HG02981 (cell line): Measurements from ENCODE around the gene PNLIPRP1.

Source experiments
- ATAC-seq: cut with Tn5 transposase; IDR thresholded peaks from one replicate; pipeline ENCODE4 v1.9.1; 2021; ENCODE audit warnings: mild to moderate bottlenecking, moderate library complexity; ENCODE audit not compliant: unreplicated experiment

PNLIPRP1 gene

GRCh38 chr10:116590590-116591444, at the start of gene PNLIPRP1:
PNLIPRP1 (plus strand) TSS chr10:116590959; CDS start chr10:116591130, 171 bp downstream.
- ATAC-seq = no peak

GRCh38 chr10:116542007-116542677, 48.6 kb upstream of the PNLIPRP1 start:
- ATAC-seq = no peak

- no peak for ATAC-seq
These were observed 45.6 kb upstream of the PNLIPRP1 start for GRCh38 chr10:116545122-116545521.

- no peak for ATAC-seq
These were observed 45.0 kb upstream of the PNLIPRP1 start, which contains the start of gene PNLIP for GRCh38 chr10:116545756-116546155. PNLIP (plus strand) TSS chr10:116545931; CDS start chr10:116546093, 162 bp downstream.

GRCh38 chr10:116548301-116548700, 42.5 kb upstream of the PNLIPRP1 start:
- no peak for ATAC-seq

- ATAC-seq = no peak
These were observed 37.3 kb upstream of the PNLIPRP1 start for GRCh38 chr10:116553378-116553980.

GRCh38 chr10:116554628-116555027, 36.1 kb upstream of the PNLIPRP1 start:
- ATAC-seq = no peak

- no peak for ATAC-seq
These were observed 34.9 kb upstream of the PNLIPRP1 start for GRCh38 chr10:116555880-116556279.

GRCh38 chr10:116557305-116557880, 33.4 kb upstream of the PNLIPRP1 start:
- no peak for ATAC-seq

GRCh38 chr10:116565534-116565933, 25.2 kb upstream of the PNLIPRP1 start:
- ATAC-seq = no peak

- no peak for ATAC-seq
These were observed 23.8 kb upstream of the PNLIPRP1 start for GRCh38 chr10:116566932-116567331.

GRCh38 chr10:116567335-116567734, 23.4 kb upstream of the PNLIPRP1 start:
- ATAC-seq = no peak

GRCh38 chr10:116574797-116575196, 16.0 kb upstream of the PNLIPRP1 start:
- no peak for ATAC-seq

GRCh38 chr10:116587878-116588591, 2.7 kb upstream of the PNLIPRP1 start:
- ATAC-seq = no peak

- no peak for ATAC-seq
These were observed 1.8 kb upstream of the PNLIPRP1 start for GRCh38 chr10:116588995-116589394.

- no peak for ATAC-seq
These were observed 833 bp upstream of the PNLIPRP1 start for GRCh38 chr10:116589926-116590325.

GRCh38 chr10:116593139-116593740, 2.5 kb downstream of the PNLIPRP1 start:
- no peak for ATAC-seq

- no peak for ATAC-seq
These were observed 3.8 kb downstream of the PNLIPRP1 start for GRCh38 chr10:116594525-116595035.

- no peak for ATAC-seq
These were observed 5.3 kb downstream of the PNLIPRP1 start for GRCh38 chr10:116596062-116596461.

- no peak for ATAC-seq
These were observed 6.8 kb downstream of the PNLIPRP1 start for GRCh38 chr10:116597543-116597942.
